Measurements from ENCODE around the gene FRMD4A.

- TF ChIP-seq CTCF (IDR thresholded peaks at IDR 0.05) (no peak), EZH2phosphoT487 (IDR thresholded peaks at IDR 0.05) (no peak)
These were observed 587.5 kb downstream of the FRMD4A start for GRCh38 chr10:13743101-13743693.

Measured in neural progenitor cell (in vitro differentiated cells).